GM21360 (cell line): ENCODE results near the gene SYTL5.
A peak's percentile ranks its signal among the peaks of the same experiment; 100 is the strongest.

Experiments used
- ATAC-seq: cut with Tn5 transposase; IDR thresholded peaks from one replicate; pipeline ENCODE4 v1.9.1; 2021; ENCODE audit warnings: mild to moderate bottlenecking, moderate library complexity; ENCODE audit not compliant: unreplicated experiment

SYTL5 gene

GRCh38 chrX:38087594-38087993 lies 81.2 kb downstream of the SYTL5 start:
- ATAC-seq: no peak

DNA sequence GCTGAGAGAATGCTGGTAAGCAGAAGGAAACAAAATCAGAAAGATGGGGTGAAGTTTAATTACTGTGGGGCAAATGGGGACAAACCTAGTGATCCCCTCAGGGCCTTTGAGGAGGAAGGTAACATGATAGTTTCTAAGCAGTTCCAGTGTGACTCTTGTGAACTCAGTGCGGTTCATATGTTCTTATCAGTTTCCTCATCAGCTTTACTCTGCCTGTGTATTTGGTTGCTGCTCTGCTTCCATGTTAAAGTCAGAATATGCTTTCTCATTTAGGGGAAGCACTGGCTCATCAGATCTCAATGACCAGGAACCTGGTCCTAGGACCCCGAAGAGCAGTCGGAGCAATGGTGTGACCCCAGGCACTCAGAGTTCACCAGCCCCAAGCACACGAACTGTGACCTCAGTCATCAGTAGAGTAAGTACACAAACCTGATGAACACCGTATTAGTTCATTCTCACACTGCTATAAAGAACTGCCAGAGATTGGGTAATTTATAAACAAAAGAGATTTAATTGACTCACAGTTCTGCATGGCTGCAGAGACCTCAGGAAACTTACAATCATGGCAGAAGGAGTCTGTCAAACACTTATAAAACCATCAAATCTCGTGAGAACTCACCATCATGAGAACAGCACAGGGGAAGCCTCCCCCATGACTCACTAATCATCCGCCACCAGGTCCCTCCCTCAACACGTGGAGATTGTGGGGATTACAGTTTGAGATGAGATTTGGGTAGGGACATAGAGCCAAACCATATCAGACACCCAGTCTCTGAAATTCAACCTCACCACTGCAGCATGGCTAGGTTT lies 83.0 kb downstream of the SYTL5 start:
- ATAC-seq: no peak

- ATAC-seq: no peak
These were observed 89.7 kb downstream of the SYTL5 start for GRCh38 chrX:38095971-38096529.

DNA sequence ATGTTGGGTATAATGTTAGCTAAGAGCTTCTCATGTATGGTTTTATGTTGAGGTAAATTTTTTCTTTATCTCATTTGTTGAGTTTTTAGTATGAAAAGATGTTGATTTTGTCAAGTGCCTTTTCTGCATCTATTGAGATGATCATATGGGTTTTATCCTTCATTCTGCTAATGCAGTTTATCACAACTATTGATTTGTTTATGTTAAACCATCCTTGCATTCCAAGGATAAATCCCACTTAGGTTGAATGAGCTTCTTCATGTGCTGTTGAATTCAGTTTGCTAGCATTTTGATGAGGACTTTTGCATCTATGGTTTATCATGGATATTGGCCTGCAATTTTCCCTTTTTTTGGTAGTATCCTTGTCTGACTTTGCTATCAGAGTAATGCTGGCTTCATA lies 93.3 kb downstream of the SYTL5 start:
- ATAC-seq: no peak

DNA sequence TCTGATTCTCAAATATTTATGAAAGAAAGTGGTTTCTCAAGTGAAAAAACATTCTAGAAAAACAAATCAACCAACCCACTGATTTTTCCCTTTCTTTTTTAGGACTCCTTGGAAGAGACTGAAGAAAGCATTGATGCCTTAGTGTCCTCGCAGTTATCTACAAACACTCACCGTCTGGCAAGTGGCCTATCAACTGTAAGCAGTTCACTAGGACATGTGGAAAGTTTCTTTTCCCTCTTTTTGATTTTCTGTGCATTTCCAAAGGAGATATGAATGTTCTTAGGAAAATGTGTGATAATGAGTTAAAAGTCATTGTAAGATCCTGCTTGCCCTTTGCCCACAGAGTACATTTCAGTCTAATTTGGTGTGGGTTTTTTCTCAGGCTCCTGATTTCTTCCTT lies 95.9 kb downstream of the SYTL5 start:
- ATAC-seq: no peak

DNA sequence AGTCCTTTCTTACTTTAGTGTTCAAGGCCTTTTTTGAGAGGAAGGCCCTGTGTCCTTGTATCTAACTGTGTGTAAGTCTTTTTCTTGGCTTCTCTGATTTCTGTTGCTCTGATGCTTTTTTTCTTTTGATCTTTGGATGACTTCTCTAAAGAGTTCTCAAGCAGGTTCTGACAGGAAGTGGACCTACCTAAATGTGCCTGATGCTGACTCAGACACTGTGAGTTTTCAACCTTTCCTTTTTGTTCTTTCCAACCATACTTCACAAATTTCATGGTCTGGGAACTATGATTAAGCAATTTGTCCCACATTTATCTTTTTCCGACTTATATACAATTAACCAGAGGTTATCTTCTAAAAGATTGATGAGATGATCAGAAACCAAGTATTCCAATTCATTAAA lies 96.5 kb downstream of the SYTL5 start:
- no peak for ATAC-seq

DNA sequence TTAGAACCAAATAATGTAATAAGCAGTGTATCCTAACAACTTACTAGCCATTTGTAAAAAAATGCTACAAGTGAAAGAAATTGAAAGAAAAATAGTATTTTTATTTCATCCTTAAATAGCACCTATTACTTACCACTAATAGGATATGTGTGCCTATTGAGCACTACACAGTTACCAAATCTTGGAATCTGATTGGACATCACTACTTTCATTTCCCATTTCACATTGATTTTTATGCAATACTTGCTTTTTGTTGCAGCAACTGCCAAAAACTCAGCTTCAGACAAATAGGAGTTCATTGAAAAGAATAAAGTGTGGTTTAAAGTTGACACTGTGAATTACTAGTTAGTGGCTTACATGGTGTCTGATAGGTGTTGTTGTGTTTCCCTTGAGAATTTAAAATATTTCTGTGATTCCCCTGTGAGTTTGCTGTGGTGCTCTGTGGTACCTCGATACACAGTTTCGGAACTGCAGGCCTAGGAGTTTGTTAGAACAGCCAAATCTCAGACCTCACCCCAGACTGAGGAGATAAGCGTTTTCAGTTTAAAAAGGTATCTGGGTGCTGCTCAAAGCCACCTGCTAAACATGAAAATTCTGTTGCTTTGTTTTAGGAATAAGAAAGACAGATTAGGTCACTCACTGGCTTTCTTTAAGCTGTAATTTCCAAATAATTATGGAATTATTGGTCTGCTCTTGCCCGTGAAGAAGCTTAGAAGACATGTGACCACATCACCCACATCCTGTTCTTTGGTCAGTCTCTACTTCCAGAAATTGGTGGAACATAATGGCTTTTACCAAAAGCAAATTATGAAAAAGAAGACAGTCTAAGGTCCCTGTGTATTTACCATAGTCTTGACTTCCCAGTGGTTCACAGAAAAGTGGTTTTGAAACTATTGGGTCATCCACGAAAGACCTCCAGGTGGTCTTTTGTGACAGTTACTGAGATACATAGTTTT lies 97.8 kb downstream of the SYTL5 start:
- peak; percentile 92 for ATAC-seq

GRCh38 chrX:38105216-38105725 lies 98.9 kb downstream of the SYTL5 start:
- no peak for ATAC-seq

DNA sequence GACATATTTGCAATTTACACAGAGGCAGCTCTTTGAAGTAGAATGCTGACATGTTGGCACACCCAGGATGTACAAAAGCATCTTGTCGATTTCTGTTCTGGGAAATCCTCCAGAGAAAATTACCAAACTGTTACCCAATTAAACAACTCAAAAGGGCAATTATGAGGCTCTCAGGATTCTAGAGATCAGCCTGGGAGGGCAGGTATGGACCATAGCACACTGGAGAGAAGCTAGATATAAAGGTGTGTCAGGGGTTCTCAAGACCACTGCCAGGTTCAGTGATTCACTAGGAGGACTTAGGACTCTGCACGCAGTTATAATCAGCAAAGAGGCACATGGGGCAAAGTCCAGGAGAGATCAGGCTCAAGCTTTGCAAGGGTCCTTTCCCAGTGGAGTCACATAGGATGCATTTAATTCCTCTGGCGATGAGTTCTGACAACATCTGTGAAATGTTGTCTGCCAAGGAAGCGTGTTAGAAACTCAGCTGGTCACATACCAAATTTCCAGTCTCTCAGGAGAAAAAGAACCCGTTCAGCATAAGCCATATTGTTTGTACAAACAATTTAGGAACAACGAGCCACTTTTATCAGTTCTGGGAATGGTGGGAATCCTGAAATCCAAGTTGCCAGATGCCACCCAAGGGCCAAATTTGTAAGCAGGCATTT lies 100.8 kb downstream of the SYTL5 start:
- ATAC-seq: no peak

- ATAC-seq: no peak
These were observed 102.0 kb downstream of the SYTL5 start for GRCh38 chrX:38108364-38108763.

GRCh38 chrX:38109042-38109898 lies 102.9 kb downstream of the SYTL5 start:
- ATAC-seq: no peak

GRCh38 chrX:38110231-38110630 lies 103.9 kb downstream of the SYTL5 start:
- no peak for ATAC-seq

GRCh38 chrX:38111196-38111595 lies 104.8 kb downstream of the SYTL5 start:
- no peak for ATAC-seq

GRCh38 chrX:38112566-38112965 lies 106.2 kb downstream of the SYTL5 start:
- no peak for ATAC-seq

- ATAC-seq: no peak
These were observed 110.4 kb downstream of the SYTL5 start for GRCh38 chrX:38116706-38117105.

- no peak for ATAC-seq
These were observed 111.1 kb downstream of the SYTL5 start for GRCh38 chrX:38117485-38117884.

- ATAC-seq: no peak
These were observed 117.6 kb downstream of the SYTL5 start for GRCh38 chrX:38124000-38124399.

GRCh38 chrX:38126179-38126578 lies 119.8 kb downstream of the SYTL5 start:
- ATAC-seq: no peak

DNA sequence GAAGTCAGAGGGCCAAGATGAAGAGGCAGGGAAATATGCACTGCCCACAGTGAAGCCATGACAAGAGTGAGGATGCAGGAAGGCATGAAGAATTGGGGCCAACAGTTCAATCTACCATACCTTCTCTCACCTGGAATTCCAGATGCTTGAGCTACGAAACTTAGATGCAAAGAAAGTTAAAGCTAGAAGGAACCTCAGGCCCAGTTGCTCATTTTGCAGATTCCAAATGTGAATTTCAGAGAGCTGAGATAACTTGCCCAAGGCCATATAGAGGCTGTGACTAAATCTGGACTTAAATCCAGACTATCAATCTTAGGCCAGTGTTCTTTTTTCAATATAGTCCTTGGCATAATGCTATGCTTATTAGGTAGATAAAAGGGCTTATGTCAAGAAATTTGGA lies 121.6 kb downstream of the SYTL5 start:
- ATAC-seq: no peak

DNA sequence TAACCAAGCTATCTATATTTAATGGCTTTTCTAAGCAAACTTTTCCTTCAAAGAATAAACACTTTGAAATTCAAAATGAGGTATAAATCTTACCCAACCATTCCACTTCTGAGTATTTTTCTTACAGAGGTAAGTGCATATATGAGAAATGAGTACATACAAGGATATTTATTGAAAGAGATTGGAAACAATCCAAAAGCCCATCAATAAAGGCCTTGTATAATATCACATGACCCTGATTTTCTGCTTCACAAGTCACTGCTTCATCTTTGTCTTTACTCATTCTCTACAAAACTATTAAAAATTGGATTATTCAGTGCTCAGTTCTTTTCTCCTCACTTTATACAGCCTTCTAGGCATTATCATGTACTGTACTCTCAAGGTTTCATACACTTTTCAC lies 123.0 kb downstream of the SYTL5 start:
- no peak for ATAC-seq
